Pulmonary artery endothelial cell (primary cell): Measurements from ENCODE around the gene NT5C. TPM values are rescaled to one million over a fixed set of nuclear protein-coding genes. Genes with fewer than 3 reads are reported as not detected.
A peak's percentile ranks its signal among the peaks of the same experiment; 100 is the strongest.
"Not testable (repeated sequence)": the region's sequence is repeated elsewhere in the genome, so short reads cannot be mapped to it uniquely, and the experiment has no call there.

Experiments used
- DNase-seq: peaks from one replicate; pipeline ENCODE4 v3.0.0-alpha.2; 2011; ENCODE audit warnings: low read depth, low spot score
- total RNA-seq: library from RNA; depleted of rRNA; stranded (reverse); fragments of >200 nt; gene quantifications from 2 replicates; pipeline ENCODE4 v1.2.3, GENCODE V29; 2014

NT5C gene
- total RNA-seq, 1 donor from 2014 or later: 9.5 TPM

DNA sequence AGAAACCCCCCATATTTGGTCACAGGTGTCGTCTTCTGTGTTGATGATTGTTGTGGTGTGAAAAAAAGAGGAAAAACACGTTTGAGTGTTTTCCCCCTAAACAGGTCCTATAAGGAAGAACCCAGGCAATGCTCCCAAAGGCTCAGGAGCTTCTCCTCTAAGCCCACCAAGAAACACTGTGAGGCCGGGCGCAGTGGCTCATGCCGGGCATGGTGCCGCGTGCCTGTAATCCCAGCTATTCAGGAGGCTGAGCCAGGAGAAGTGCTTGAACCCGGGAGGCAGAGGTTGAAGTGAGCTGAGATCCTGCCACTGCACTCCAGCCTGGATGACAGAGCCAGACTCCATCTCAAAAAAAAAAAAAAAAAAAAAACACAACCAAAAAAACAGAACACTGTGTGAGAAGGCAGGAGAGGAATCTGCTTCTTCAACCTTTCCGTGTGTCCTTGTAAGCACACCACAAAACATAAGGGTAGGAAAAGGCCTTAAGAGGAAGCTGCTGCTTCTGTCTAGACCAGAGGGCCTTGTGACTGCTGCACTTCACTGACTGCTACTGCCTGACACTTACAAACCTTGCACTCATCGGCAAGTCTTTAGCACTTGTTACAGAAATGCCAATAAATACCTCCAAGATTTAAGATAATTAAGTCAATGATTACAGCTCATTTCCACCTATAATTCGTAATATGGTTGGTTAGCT is 13.4 kb upstream of the NT5C start:
- DNase-seq: no peak

GRCh38 chr17:75142236-75142971 is 10.9 kb upstream of the NT5C start:
- no peak for DNase-seq

DNA sequence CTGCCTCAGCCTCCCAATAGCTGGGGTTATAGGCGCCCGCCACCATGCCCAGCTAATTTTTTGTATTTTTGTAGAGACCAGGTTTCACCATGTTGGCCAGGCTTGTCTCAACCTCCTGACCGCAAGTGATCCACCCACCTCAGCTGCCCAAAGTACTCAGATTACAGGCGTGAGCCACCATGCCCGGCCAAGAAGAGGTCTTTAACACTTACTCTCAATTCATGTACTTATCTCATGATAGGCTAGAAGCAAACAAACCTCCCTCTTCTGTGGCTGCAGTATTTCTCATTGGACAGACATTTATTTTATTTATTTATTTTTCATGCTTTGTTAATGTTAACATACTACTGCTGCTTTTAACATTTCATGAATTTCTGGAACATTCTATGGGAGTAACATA is 7.0 kb upstream of the NT5C start:
- no peak for DNase-seq

- not testable (repeated sequence) for DNase-seq
Observed at GRCh38 chr17:75137762-75138161, 6.2 kb upstream of the NT5C start.

DNA sequence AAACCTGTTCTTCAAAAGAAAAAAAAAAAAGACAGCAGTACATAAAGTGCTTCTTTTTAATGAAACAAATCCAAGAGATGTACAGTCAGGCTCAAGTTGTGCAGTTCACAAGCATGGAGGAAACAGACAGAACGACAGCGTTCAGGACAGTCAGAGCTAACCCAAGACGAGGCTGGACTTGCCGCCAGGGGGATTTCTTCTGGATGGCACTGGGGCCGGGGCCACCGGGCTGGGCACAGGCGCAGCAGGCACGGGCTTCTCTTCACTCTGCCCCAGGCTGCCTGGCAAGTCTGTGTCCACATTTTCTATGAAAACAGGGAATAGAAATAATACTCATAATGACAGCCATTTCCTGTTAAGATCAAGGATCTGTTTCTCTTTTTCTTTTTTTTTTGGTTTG is 4.4 kb upstream of the NT5C start:
- no peak for DNase-seq

DNA sequence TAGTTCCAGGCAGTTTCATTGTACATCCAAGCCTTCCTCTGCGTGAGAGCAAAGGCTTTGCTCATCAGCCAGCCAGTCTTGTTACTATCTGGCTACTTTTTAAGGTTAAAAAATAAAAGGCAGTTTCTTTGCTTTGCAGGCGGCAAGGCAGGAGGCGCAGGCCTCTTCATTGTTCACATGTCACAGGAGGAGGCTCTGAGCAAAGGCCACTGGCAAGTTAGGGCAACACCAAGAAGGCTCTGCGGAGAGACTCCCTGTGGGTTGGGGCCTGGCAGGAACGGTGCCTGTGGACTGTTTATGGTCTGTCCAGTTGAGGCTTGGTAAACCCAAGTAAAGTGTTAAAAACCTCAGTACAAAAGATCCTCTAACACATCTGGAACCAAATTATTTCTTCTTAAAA is 3.9 kb upstream of the NT5C start:
- DNase-seq: no peak

DNA sequence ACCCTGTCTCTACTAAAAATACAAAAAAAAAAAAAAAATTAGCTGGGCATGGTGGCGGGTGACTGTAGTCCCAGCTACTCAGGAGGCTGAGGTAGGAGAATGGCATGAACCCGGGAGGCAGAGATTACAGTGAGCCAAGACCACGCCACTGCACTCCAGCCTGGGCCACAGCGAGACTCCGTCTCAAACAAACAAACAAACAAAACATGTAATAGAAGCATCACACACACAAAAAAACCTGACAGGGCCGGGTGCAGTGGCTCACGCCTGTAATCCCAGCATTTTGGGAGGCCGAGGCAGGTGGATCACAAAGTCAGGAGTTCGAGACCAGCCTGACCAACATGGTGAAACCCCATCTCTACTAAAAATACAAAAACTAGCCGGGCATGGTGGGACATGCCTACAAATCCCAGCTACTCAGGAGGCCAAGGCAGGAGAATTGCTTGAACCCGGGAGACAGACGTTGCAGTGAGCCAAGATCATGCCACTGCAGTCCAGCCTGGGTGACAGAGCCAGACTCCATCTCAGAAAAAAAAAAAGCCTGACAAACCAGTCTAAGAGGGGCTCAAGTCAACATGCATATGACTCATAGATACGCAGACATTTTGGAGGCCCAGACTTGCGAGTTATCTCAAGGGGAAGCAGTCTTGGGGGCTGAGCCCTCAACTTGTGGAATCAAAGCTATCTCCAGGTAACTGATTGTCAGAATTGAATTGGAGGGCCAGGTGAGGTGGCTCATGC is 2.2 kb upstream of the NT5C start:
- DNase-seq: not testable (repeated sequence)

- DNase-seq: no peak
Observed at GRCh38 chr17:75133001-75133400, 1.5 kb upstream of the NT5C start.

GRCh38 chr17:75132018-75133000 is 767 bp upstream of the NT5C start:
- not testable (repeated sequence) for DNase-seq

DNA sequence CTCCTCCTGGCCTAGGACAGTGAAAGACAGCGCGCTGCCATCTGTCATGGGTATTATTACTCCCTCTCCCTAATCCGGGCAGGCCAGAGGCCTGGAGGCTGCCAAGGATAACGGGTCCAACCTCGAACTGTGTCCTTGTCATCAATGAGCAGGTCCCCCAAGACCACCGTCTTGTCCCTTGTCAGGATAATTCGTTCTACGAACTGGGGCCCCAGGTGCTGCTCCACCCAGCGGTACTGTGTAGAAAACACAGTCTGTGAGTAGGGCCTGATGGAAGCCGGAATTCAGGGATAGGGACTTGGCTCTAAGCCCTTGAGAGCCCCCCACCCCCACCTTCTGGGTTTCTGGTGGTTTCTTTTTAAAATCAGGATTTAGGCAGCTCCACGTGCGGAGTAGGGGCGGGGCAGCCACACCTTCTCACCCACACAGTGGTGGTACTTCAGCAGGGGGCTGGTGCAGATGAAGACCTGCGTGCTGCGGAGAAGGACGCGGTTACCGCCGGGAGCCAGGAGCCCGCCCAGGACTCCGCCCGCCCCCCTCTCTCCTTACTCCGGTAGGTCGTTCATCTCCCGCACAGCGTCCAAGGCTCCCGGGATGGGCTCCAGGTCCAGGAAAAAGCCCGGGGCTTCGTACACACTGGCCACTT is 787 bp downstream of the NT5C start:
- no peak for DNase-seq

DNA sequence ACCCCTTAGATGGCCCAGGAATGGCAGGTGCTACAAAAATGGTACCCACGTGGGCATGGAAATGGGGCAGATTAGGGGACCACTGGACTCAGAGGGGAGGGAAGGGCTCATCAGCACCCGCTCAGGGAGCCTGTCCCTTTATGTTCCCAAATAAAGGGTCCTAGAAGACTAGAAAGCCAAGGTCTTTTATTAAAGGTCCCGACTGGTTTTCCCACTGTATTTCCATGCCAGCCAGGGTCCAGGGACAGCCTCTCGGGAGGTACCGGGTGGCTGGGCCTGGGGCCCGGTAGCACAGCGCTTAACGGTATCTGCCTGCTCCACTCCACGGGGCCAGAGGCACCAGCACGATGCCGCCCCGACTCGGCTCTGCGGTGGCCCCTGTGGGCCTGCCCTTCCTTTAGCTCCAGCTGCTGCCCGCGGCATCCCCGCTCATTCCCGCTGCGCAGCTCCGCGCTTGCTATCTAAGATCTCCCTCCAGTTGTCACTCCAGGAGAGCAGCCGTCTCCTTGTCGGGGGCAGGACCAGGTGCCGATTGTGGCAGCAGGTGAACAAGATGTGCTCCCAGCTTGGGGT is 1.4 kb downstream of the NT5C start:
- DNase-seq: no peak

DNA sequence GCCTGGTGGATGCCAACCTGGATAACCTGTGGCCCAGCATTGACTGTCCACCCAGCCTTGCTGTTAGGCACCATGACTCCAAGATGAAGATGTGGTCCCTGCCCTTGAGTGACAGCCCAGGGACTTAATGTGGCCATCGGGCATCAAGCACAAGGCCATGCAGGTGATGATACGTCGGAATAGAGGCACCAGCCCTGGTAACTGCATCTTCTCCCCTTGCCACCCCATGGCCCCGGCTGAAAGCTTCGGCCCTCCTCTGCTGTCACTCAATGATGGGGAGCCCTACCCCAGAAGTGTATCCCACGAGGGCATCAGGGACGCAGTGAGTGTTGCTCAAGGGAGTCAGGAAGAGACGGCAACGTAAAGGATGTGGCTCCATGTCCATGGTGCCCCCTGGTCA is 2.0 kb downstream of the NT5C start:
- DNase-seq: no peak

GRCh38 chr17:75128694-75129505 is 2.6 kb downstream of the NT5C start:
- DNase-seq: no peak

DNA sequence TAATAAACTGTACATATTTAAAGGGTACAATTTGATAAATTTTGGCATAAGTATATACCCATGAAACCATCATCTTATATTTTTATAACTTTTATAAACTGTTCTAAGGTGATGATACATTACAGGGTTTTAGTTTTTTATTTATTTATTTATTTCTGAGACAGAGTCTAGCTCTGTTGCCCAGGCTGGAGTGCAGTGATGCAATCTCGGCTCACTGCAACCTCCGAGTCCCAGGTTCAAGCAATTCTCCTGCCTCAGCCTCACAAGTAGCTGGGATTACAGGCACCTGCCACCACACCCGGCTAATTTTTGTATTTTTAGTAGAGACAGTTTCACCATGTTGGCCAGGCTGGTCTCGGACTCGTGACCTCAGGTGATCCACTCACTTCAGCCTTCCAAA is 3.6 kb downstream of the NT5C start:
- DNase-seq: not testable (repeated sequence)

GRCh38 chr17:75126954-75127353 is 4.6 kb downstream of the NT5C start:
- no peak for DNase-seq

DNA sequence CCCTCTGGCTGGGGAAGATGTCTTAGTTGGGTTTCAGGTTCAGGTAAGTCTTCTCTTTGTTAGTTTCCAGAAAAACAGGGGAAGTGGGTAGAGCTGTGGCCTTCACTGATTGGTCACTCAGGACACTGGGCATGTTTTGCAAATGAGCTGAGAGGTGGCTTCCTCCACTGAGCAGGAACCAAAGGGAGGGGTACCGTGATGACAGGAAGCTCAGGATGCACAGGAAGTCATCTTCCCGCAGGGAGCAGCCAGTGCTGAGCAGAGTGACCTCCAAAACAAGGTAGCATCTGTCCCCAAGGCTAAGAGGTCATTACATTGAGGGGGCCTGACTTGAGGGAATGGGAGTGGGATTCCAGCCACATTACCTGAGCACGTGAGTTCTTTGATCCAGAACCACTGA is 5.6 kb downstream of the NT5C start:
- DNase-seq: no peak

- no peak for DNase-seq
Observed at GRCh38 chr17:75124819-75125162, 6.8 kb downstream of the NT5C start.

GRCh38 chr17:75124041-75124818 is 7.3 kb downstream of the NT5C start:
- DNase-seq: peak; percentile 55

- no peak for DNase-seq
Observed at GRCh38 chr17:75118307-75118706, 13.2 kb downstream of the NT5C start.
